ENCODE results near the gene LRRC4C. TPM values are rescaled to one million over a fixed set of nuclear protein-coding genes. Genes with fewer than 3 reads are reported as not detected.

The LRRC4C gene
- total RNA-seq, 1 experiment from 2014 or later = 0.72 TPM

DNA sequence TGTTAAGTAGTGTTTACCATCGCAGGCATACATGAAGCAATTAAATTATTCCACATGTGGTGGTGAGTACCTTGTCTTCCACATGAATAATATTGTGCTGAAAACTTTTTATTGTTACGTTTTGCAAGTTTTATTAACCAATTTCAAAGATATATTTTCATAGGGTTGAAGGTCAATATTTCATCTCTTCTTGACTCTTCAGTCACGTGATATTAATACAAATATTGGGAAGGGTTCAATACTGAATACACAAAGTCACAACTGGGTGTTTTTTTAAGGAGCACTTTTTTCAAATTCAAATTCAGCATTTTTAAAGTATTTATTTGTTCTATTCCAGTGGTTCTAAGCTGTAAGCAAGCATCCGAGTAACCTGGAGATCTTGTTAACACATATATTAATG, 348.9 kb downstream of the LRRC4C start:
- CTCF ChIA-PET = no interaction called here
- Mint-ChIP-seq H3K4me3 (no peak overlapping the region), H3K9me3 (no peaks in the 10 kb centered on the region), H3K36me3 (no peaks in the 10 kb centered on the region), H3K27me3 (ENCODE audit: low read depth) (no peaks in the 10 kb centered on the region), H3K27ac (no peak overlapping the region), H3K4me1 (peaks cover 35% of the 10 kb centered on the region)
- DNase-seq (ENCODE audit: low spot score) (no peak), ATAC-seq (no peak)
- no peak for TF ChIP-seq ZNF396 (CRISPR knock-in tag; IDR thresholded peaks at IDR 0.05; ENCODE audit: borderline replicate concordance)
- TF ChIP-seq, protein P1, sequence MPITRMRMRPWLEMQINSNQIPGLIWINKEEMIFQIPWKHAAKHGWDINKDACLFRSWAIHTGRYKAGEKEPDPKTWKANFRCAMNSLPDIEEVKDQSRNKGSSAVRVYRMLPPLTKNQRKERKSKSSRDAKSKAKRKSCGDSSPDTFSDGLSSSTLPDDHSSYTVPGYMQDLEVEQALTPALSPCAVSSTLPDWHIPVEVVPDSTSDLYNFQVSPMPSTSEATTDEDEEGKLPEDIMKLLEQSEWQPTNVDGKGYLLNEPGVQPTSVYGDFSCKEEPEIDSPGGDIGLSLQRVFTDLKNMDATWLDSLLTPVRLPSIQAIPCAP (CRISPR knock-in tag; IDR thresholded peaks at IDR 0.05) = no peak
- TF ChIP-seq HMGA2 (CRISPR knock-in tag; IDR thresholded peaks at IDR 0.05) = no peak
- TF ChIP-seq, protein P2, sequence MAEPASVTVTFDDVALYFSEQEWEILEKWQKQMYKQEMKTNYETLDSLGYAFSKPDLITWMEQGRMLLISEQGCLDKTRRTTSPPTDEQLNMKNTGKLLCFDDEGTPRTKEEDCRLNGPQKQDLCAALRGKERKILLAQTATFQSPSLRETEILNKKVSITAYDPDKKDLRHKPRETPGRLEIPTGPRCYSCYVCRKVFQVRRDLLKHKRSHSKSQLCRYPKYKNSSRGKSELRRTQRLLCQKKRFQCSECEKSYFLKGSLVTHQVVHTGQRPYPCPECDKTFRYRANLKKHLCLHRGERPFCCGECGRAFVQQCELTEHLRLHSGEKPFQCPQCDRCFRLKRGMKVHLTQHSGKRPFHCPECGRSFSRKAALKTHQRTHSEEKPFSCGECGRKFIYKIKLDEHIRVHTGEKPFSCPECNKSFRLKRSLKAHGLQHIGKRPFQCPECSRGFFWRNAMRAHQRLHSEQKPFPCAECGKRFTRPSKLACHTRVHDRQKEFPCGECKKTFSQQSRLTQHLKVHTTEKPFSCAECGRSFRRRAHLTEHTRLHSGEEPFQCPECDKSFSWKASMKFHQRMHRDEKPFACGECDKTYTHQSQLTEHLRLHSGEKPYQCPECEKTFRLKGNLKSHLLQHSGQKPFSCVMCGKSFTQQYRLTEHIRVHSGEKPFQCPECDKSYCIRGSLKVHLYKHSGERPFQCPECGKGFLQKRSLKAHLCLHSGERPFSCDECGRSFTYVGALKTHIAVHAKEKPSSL (CRISPR knock-in tag; conservative IDR thresholded peaks at IDR 0.05) = no peak
- no peak for TF ChIP-seq TEAD1 (CRISPR knock-in tag; IDR thresholded peaks at IDR 0.05)
- TF ChIP-seq NR3C1 (CRISPR knock-in tag; conservative IDR thresholded peaks at IDR 0.05; ENCODE audit: low read depth) = no peak
- TF ChIP-seq, protein P3, sequence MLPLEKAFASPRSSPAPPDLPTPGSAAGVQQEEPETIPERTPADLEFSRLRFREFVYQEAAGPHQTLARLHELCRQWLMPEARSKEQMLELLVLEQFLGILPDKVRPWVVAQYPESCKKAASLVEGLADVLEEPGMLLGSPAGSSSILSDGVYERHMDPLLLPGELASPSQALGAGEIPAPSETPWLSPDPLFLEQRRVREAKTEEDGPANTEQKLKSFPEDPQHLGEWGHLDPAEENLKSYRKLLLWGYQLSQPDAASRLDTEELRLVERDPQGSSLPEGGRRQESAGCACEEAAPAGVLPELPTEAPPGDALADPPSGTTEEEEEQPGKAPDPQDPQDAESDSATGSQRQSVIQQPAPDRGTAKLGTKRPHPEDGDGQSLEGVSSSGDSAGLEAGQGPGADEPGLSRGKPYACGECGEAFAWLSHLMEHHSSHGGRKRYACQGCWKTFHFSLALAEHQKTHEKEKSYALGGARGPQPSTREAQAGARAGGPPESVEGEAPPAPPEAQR (CRISPR knock-in tag; IDR thresholded peaks at IDR 0.05) = no peak
- TF ChIP-seq, protein P4, sequence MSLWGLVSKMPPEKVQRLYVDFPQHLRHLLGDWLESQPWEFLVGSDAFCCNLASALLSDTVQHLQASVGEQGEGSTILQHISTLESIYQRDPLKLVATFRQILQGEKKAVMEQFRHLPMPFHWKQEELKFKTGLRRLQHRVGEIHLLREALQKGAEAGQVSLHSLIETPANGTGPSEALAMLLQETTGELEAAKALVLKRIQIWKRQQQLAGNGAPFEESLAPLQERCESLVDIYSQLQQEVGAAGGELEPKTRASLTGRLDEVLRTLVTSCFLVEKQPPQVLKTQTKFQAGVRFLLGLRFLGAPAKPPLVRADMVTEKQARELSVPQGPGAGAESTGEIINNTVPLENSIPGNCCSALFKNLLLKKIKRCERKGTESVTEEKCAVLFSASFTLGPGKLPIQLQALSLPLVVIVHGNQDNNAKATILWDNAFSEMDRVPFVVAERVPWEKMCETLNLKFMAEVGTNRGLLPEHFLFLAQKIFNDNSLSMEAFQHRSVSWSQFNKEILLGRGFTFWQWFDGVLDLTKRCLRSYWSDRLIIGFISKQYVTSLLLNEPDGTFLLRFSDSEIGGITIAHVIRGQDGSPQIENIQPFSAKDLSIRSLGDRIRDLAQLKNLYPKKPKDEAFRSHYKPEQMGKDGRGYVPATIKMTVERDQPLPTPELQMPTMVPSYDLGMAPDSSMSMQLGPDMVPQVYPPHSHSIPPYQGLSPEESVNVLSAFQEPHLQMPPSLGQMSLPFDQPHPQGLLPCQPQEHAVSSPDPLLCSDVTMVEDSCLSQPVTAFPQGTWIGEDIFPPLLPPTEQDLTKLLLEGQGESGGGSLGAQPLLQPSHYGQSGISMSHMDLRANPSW (CRISPR knock-in tag; conservative IDR thresholded peaks at IDR 0.05; ENCODE audit: low read depth) = no peak
- TF ChIP-seq ZNF121 (CRISPR knock-in tag; IDR thresholded peaks at IDR 0.05) = no peak
- TF ChIP-seq, protein P5, sequence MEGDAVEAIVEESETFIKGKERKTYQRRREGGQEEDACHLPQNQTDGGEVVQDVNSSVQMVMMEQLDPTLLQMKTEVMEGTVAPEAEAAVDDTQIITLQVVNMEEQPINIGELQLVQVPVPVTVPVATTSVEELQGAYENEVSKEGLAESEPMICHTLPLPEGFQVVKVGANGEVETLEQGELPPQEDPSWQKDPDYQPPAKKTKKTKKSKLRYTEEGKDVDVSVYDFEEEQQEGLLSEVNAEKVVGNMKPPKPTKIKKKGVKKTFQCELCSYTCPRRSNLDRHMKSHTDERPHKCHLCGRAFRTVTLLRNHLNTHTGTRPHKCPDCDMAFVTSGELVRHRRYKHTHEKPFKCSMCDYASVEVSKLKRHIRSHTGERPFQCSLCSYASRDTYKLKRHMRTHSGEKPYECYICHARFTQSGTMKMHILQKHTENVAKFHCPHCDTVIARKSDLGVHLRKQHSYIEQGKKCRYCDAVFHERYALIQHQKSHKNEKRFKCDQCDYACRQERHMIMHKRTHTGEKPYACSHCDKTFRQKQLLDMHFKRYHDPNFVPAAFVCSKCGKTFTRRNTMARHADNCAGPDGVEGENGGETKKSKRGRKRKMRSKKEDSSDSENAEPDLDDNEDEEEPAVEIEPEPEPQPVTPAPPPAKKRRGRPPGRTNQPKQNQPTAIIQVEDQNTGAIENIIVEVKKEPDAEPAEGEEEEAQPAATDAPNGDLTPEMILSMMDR (IDR thresholded peaks at IDR 0.05) = no peak
- no peak for TF ChIP-seq ZNF423 (CRISPR knock-in tag; IDR thresholded peaks at IDR 0.05)
- POLR2A ChIA-PET = no interaction called here

DNA sequence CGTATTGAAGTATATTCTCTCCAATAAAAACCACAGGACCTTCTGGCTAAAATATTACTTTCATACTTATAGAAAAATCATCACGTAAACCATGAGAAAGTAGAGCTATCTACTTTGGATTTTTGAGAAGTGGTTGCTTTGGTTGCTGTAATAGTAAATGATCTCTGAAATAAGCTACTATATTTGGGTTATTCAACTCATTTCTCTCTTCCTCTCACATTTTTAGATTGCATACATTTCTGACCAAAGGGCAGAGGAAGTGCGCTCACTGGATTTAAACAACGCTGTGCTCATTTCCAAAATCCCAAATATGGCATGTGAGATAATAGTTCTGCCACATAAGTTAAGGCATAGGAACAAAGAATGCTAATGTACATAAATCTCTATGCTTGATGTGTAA, 357.0 kb downstream of the LRRC4C start:
- TF ChIP-seq CREB1 (CRISPR knock-in tag; IDR thresholded peaks at IDR 0.05) (no peak), SOX15 (CRISPR knock-in tag; IDR thresholded peaks at IDR 0.05) (no peak)
- Mint-ChIP-seq H3K27me3 (ENCODE audit: low read depth) (no peaks in the 10 kb centered on the region), H3K4me1 (no peaks in the 10 kb centered on the region), H3K27ac (no peak overlapping the region), H3K9me3 (peaks cover 7% of the 10 kb centered on the region; the same call in 1 of the 2 replicates), H3K36me3 (no peaks in the 10 kb centered on the region), H3K4me3 (no peak overlapping the region)
- CTCF ChIA-PET = no interaction called here
- POLR2A ChIA-PET = no interaction called here
- ATAC-seq = no peak
- no peak for DNase-seq (ENCODE audit: low spot score)

DNA sequence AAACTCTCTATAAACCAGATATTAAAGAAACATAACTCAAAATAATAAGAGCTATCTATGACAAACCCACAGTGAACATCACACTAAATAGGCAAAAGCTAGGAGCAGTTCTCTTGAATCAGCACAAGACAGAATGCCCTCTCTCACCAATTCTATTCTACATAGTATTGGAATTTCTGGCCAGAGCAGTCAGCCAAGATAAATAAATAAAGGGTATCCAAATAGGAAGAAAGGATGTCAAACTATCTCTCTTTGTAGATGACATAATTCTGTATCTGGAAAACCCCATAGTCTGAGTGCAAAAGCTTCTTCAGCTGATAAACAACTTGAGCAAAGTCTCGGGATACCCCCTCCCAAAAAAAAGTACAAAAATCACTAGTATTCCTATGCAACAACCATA, 359.8 kb downstream of the LRRC4C start:
- ChIA-PET CTCF (interaction anchor here (1.1 kb wide), 1 partner anchor 30 kb away, joined by 3 read pairs; no protein-coding TSS in a partner anchor), POLR2A (no interaction called here)
- Mint-ChIP-seq H3K27ac (no peak overlapping the region), H3K4me3 (no peak overlapping the region), H3K27me3 (ENCODE audit: low read depth) (no peaks in the 10 kb centered on the region), H3K4me1 (no peaks in the 10 kb centered on the region), H3K9me3 (peaks cover 7% of the 10 kb centered on the region; the same call in 1 of the 2 replicates), H3K36me3 (no peaks in the 10 kb centered on the region)
- ATAC-seq (no peak), DNase-seq (ENCODE audit: low spot score) (no peak)
- TF ChIP-seq, protein P6, sequence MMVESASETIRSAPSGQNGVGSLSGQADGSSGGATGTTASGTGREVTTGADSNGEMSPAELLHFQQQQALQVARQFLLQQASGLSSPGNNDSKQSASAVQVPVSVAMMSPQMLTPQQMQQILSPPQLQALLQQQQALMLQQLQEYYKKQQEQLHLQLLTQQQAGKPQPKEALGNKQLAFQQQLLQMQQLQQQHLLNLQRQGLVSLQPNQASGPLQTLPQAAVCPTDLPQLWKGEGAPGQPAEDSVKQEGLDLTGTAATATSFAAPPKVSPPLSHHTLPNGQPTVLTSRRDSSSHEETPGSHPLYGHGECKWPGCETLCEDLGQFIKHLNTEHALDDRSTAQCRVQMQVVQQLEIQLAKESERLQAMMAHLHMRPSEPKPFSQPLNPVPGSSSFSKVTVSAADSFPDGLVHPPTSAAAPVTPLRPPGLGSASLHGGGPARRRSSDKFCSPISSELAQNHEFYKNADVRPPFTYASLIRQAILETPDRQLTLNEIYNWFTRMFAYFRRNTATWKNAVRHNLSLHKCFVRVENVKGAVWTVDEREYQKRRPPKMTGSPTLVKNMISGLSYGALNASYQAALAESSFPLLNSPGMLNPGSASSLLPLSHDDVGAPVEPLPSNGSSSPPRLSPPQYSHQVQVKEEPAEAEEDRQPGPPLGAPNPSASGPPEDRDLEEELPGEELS (CRISPR knock-in tag; IDR thresholded peaks at IDR 0.05) = no peak
- TF ChIP-seq ELF4 (CRISPR knock-in tag; IDR thresholded peaks at IDR 0.05; ENCODE audit: low read depth) (no peak), ZNF317 (CRISPR knock-in tag; IDR thresholded peaks at IDR 0.05; ENCODE audit: borderline replicate concordance, low read depth) (no peak), CREB1 (CRISPR knock-in tag; IDR thresholded peaks at IDR 0.05) (no peak)
- TF ChIP-seq, protein P2 (CRISPR knock-in tag; conservative IDR thresholded peaks at IDR 0.05) = no peak
- TF ChIP-seq, protein P7, sequence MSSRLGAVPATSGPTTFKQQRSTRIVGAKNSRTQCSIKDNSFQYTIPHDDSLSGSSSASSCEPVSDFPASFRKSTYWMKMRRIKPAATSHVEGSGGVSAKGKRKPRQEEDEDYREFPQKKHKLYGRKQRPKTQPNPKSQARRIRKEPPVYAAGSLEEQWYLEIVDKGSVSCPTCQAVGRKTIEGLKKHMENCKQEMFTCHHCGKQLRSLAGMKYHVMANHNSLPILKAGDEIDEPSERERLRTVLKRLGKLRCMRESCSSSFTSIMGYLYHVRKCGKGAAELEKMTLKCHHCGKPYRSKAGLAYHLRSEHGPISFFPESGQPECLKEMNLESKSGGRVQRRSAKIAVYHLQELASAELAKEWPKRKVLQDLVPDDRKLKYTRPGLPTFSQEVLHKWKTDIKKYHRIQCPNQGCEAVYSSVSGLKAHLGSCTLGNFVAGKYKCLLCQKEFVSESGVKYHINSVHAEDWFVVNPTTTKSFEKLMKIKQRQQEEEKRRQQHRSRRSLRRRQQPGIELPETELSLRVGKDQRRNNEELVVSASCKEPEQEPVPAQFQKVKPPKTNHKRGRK (CRISPR knock-in tag; IDR thresholded peaks at IDR 0.05; ENCODE audit: borderline replicate concordance) = no peak
